Endothelial cell of umbilical vein (primary cell): ENCODE measurements around the gene RNLS. TPM values are rescaled to one million over a fixed set of nuclear protein-coding genes. Genes with fewer than 3 reads are reported as not detected.

Source experiments
- BruUV-seq: library from RNA; stranded (reverse); fragments of 400-500 nt; replicated peaks from 2 replicates; lab custom pipeline; 2021; lab: Mats Ljungman, UMichigan
- CTCF ChIA-PET: fragments of 300-600, 350-600 bp; sonication (Branson Sonifier 250); formaldehyde crosslinking; loops from one replicate; lab custom pipeline; 2021; ENCODE audit warnings: antibody characterized with exemption, inconsistent platforms; lab: Charles Lee
- POLR2A ChIA-PET: fragments of 300-600, 350-600 bp; sonication (Branson Sonifier 250); formaldehyde crosslinking; loops from one replicate; lab custom pipeline; 2021; ENCODE audit warnings: antibody characterized with exemption, inconsistent platforms; lab: Charles Lee
- DNase-seq: peaks from one replicate; pipeline ENCODE4 v3.0.0-alpha.2; 2011; ENCODE audit warnings: low read depth, low spot score
- FAIRE-seq: peaks from 2 replicates; lab custom pipeline; 2011; peaks lifted over from hg19 to GRCh38; lab: Jason Lieb, UNC
- H2AFZ ChIP-seq: 2 replicates; pipeline ENCODE4 v1.6.0; 2012; ENCODE audit warnings: low read depth, low read length, control low read depth, inconsistent platforms
- H3K27ac ChIP-seq: 2 replicates; pipeline ENCODE4 v1.5.1; 2011; ENCODE audit warnings: low read depth, mild to moderate bottlenecking, control low read depth, low read length, moderate library complexity; ENCODE audit not compliant: insufficient read depth
- H3K27me3 ChIP-seq, 2 experiments: 2 replicates each; pipeline versions ENCODE4 v1.6.0 to v1.6.1; 2011; ENCODE audit warnings: low read length in 2 of 2, mixed read lengths in 1 of 2; ENCODE audit not compliant: control insufficient read depth in 2 of 2, insufficient read depth in 2 of 2
- H3K36me3 ChIP-seq, 2 experiments: 2 replicates in 1 of 2; 3 replicates in 1 of 2; pipeline ENCODE4 v1.5.1; 2011; ENCODE audit warnings: low read length in 2 of 2, mild to moderate bottlenecking in 1 of 2, moderate library complexity in 1 of 2; ENCODE audit not compliant: control insufficient read depth in 2 of 2, insufficient read depth in 2 of 2; ENCODE audit errors: extremely low read depth in 1 of 2
- H3K4me1 ChIP-seq: 3 replicates; pipeline ENCODE4 v1.5.1; 2011; ENCODE audit warnings: mild to moderate bottlenecking, low read length; ENCODE audit not compliant: control insufficient read depth, insufficient read depth; ENCODE audit errors: extremely low read depth
- H3K4me2 ChIP-seq: 2 replicates; pipeline ENCODE4 v1.6.1; 2011; ENCODE audit warnings: low read length, control low read depth, mixed read lengths; ENCODE audit not compliant: insufficient read depth
- H3K4me3 ChIP-seq, 3 experiments: fragments of 200-600 bp in 1 of 3; sonication (generic), shearing (Covaris generic) in 1 of 3; replicated peaks in 1 of 3; 2 replicates each; pipeline ENCODE4 v1.5.1; 2011 to 2016; ENCODE audit warnings: control low read depth in 3 of 3, low read length in 3 of 3, mild to moderate bottlenecking in 2 of 3, inconsistent platforms in 1 of 3, low read depth in 1 of 3, moderate library complexity in 1 of 3; ENCODE audit not compliant: insufficient read depth in 1 of 3
- H3K79me2 ChIP-seq: 2 replicates; pipeline ENCODE4 v1.6.0; 2012; ENCODE audit warnings: low read length, inconsistent platforms; ENCODE audit not compliant: control insufficient read depth, insufficient read depth
- H3K9ac ChIP-seq: replicated peaks from 2 replicates; pipeline ENCODE3; 2011; ENCODE audit warnings: low read length, control low read depth; ENCODE audit not compliant: insufficient read depth; ENCODE audit errors: extremely low read depth
- H3K9me1 ChIP-seq: replicated peaks from 3 replicates; pipeline ENCODE4 v1.6.0; 2011; ENCODE audit warnings: mild to moderate bottlenecking, low read length; ENCODE audit not compliant: control insufficient read depth, insufficient read depth; ENCODE audit errors: extremely low read depth
- H3K9me3 ChIP-seq: replicated peaks from 2 replicates; pipeline ENCODE4 v1.5.1; 2012; ENCODE audit warnings: low read length, inconsistent platforms; ENCODE audit not compliant: control insufficient read depth, insufficient read depth
- H4K20me1 ChIP-seq: replicated peaks from 2 replicates; pipeline ENCODE3; 2011; ENCODE audit warnings: mild to moderate bottlenecking, low read length; ENCODE audit not compliant: control insufficient read depth, insufficient read depth; ENCODE audit errors: extremely low read depth
- CTCF ChIP-seq, 2 donors: IDR thresholded peaks; 1 replicate in 1 of 2; 2 replicates in 1 of 2; pipeline ENCODE4 v1.5.1; 2011; ENCODE audit warnings: low read length in 2 of 2, mild to moderate bottlenecking in 2 of 2, moderate library complexity in 2 of 2, control low read depth in 1 of 2, inconsistent platforms in 1 of 2, low read depth in 1 of 2; ENCODE audit not compliant: insufficient read depth in 1 of 2; ENCODE audit errors: extremely low read depth in 1 of 2
- EZH2 ChIP-seq: IDR thresholded peaks from 2 replicates; pipeline ENCODE4 v1.6.1; 2012; ENCODE audit warnings: borderline replicate concordance, low read depth, mild to moderate bottlenecking, moderate library complexity, low read length, inconsistent platforms; ENCODE audit not compliant: severe bottlenecking
- FOS ChIP-seq: IDR thresholded peaks from 2 replicates; pipeline ENCODE4 v1.6.1; 2011; ENCODE audit warnings: mild to moderate bottlenecking, low read length, moderate library complexity, borderline replicate concordance; ENCODE audit not compliant: insufficient read depth
- GATA2 ChIP-seq: IDR thresholded peaks from 2 replicates; pipeline ENCODE4 v1.7.0; 2011; ENCODE audit warnings: low read depth, mild to moderate bottlenecking, moderate library complexity, mixed read lengths, low read length; ENCODE audit not compliant: insufficient read length, insufficient read depth
- JUN ChIP-seq: IDR thresholded peaks from 2 replicates; pipeline ENCODE4 v1.6.1; 2011; ENCODE audit warnings: borderline replicate concordance, low read depth; ENCODE audit not compliant: insufficient read length, insufficient read depth
- MYC ChIP-seq: IDR thresholded peaks from one replicate; pipeline ENCODE4 v1.6.1; 2011; ENCODE audit warnings: mild to moderate bottlenecking, low read depth, low read length
- POLR2A ChIP-seq: IDR thresholded peaks from 2 replicates; pipeline ENCODE4 v1.6.1; 2012; ENCODE audit warnings: low read depth, mild to moderate bottlenecking, control low read depth, low read length
- POLR2AphosphoS5 ChIP-seq: IDR thresholded peaks from 2 replicates; pipeline ENCODE4 v1.6.1; 2012; ENCODE audit warnings: low read depth, mild to moderate bottlenecking, control low read depth, low read length, moderate library complexity; ENCODE audit not compliant: insufficient read depth
- dilution Hi-C: fragments of 300-500 bp; cut with MboI; formaldehyde crosslinking; loops from one replicate; pipeline ENCODE4 v1.15.0; 2019; ENCODE audit warnings: low sequenced_read_pairs; ENCODE audit not compliant: extremely low pct_ligation_motif_present
- intact Hi-C: fragments of 100-400 bp; cut with micrococcal nuclease; formaldehyde crosslinking; loops from one replicate; pipeline ENCODE4 v1.10.0; 2022
- polyA plus RNA-seq, 4 experiments: library from polyadenylated mRNA; depleted of rRNA in 3 of 4; stranded (reverse) in 3 of 4; unstranded in 1 of 4; fragments of >200 nt; gene quantifications; 2 replicates each; pipeline versions ENCODE4 v1.2.1 to v1.2.3, GENCODE V29; 2011 to 2012; ENCODE audit warnings: missing spikeins in 1 of 4
- total RNA-seq: library from RNA; stranded (reverse); gene quantifications from 2 replicates; pipeline ENCODE4 v1.2.3, GENCODE V29; 2021
- TF ChIP-seq, protein P1 (sequence below): IDR thresholded peaks from 2 replicates; pipeline ENCODE4 v1.6.1; 2011; ENCODE audit not compliant: insufficient read depth, insufficient read length

Gene RNLS
- total and polyA plus RNA-seq, 2 donors (not counting 3 experiments of a cell fraction or from before 2014, with no cell fraction given), result 2.5 to 4.6 TPM

GRCh38 chr10:88507826-88508453 is 75.2 kb downstream of the RNLS start:
- FAIRE-seq (no peak), DNase-seq (no peak)
- Histone ChIP-seq H3K4me1 (no peaks in the 10 kb centered on the region), H3K27me3 (no peaks in the 10 kb centered on the region), H2AFZ (no peak overlapping the region), H3K9me1 (no peaks in the 10 kb centered on the region), H3K27ac (no peak overlapping the region), H3K36me3 (no peaks in the 10 kb centered on the region), H3K79me2 (no peaks in the 10 kb centered on the region), H4K20me1 (no peaks in the 10 kb centered on the region), H3K4me3 (no peak overlapping the region), H3K4me2 (no peak overlapping the region), H3K9me3 (no peaks in the 10 kb centered on the region), H3K9ac (no peak overlapping the region)
- ChIA-PET CTCF (interaction anchor here (0.8 to 1.9 kb wide), 7 partner anchors 8 to 75 kb away, joined by 3 to 6 read pairs (median 4); partner anchors contain the start of gene RNLS), POLR2A (no interaction called here)
- TF ChIP-seq GATA2 (no peak), FOS (no peak), POLR2AphosphoS5 (no peak), POLR2A (no peak), MYC (no peak), CTCF (IDR thresholded peaks at IDR 0.05; ENCODE audit: extremely low read depth in 1 of 2, insufficient read depth in 1 of 2, low read depth in 1 of 2, low read length in 2 of 2) (no peak), JUN (no peak), EZH2 (no peak)
- TF ChIP-seq, protein P1, sequence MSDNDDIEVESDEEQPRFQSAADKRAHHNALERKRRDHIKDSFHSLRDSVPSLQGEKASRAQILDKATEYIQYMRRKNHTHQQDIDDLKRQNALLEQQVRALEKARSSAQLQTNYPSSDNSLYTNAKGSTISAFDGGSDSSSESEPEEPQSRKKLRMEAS, result no peak
- dilution Hi-C loops, result no loop called here
- intact Hi-C loops, result no loop called here
- no TSS peak for BruUV-seq
